Frontal cortex (tissue), 4 donors: ENCODE measurements around the gene DTNB. TPM values are rescaled to one million over a fixed set of nuclear protein-coding genes. Genes with fewer than 3 reads are reported as not detected.
"Not testable (repeated sequence)": the region's sequence is repeated elsewhere in the genome, so short reads cannot be mapped to it uniquely, and the experiment has no call there.

Experiments
- DNase-seq, 2 donors: peaks; one replicate each; pipeline ENCODE4 v3.0.0; 2012; ENCODE audit warnings: low spot score in 2 of 2
- FAIRE-seq: peaks from 2 replicates; lab custom pipeline; 2012; peaks lifted over from hg19 to GRCh38; lab: Jason Lieb, UNC
- total RNA-seq: library from RNA; depleted of rRNA; stranded (reverse); fragments of >200 nt; gene quantifications from one replicate; pipeline ENCODE4 v1.2.3, GENCODE V29; 2014
- donor health status: control.
- donor health status: control.
- donor health status: control.

The DTNB gene
- total RNA-seq, 1 donor from 2014 or later = 18.3 TPM

DNA sequence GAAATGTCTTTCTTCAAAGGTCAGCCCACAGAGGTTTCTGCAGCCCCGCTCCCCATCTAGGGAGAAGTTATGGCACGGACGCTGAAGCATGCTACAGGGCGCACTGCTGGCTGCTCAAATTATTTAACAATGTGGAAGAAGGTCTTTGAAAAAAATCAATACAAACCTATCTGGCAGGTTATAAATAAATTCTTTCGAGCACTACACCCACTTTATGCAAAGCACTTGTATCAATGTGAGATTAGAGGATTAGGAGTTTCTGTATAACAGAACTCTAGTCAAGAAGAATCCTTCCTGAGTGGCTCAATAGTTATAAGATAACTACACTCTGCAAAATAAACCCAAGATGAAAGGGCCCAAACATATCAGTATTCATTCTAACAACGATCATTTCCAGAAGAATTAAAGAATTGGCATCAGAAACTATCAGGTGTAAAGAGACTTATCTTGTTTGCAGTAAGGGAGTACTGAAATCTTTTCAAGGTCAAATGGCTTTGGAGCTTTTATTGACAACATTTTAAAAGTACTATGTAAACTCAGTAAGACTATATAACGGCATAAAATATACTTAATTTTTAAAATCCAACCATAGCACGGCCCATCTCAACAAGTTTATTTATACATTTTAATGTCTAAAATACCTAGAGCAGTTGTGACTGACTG is 228.6 kb downstream of the DTNB start:
- DNase-seq = no peak
- no peak for FAIRE-seq

DNA sequence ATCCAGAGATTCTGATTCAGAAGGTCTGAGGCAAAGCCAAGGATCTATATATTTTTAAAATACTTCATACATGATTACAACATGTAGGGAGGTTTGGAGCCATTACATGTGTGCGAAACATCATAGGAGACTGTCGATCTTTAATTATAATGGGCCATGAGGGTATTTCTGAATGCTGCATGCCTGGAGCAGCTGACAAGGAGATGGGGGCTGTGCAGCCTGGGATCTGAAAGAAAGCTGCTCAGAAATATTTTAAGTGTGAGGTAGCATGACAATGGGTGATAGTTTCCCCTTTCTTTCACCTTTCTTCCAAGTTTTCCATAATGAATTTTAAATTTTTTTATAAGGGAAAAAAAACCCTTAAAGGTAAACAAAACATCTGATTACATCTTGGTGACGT is 229.6 kb downstream of the DTNB start:
- FAIRE-seq = no peak
- DNase-seq = no peak

DNA sequence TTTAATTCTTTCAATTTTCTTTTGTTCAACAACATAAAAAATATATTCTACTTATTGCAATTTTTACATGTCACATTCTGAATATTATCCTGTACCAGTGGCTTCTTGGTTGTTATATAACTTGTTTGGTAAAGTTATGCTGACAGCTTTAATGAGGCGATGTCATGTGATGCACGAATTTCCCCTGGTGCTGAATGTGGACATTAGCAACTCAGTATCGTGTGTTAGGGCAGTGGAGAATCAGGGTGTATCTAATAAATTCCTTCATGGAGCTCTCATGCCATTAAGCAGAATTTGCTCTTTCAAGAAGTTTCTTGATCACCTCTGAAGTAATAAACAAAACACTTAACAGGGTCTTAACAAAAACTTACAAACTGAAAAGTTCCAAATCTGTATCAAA is 232.0 kb downstream of the DTNB start:
- DNase-seq = no peak
- FAIRE-seq = no peak

DNA sequence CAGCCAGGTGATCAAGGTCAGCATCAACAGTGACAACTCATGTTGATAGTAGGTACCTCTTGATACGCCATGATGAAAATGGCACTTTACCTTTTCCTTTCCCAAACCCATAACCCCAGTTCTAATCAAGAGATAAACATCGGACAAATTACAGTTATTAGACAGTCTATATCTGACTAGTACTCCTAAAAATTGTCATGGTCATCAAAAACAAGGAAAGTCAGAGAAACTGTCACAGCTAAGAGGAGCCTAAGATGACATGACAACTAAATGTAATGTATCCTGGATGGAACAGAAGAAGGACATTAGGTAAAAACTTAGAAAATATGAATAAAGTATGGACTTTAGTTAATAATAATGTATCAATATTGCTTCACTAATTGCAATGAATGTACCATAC is 234.6 kb downstream of the DTNB start:
- no peak for DNase-seq
- FAIRE-seq = no peak

DNA sequence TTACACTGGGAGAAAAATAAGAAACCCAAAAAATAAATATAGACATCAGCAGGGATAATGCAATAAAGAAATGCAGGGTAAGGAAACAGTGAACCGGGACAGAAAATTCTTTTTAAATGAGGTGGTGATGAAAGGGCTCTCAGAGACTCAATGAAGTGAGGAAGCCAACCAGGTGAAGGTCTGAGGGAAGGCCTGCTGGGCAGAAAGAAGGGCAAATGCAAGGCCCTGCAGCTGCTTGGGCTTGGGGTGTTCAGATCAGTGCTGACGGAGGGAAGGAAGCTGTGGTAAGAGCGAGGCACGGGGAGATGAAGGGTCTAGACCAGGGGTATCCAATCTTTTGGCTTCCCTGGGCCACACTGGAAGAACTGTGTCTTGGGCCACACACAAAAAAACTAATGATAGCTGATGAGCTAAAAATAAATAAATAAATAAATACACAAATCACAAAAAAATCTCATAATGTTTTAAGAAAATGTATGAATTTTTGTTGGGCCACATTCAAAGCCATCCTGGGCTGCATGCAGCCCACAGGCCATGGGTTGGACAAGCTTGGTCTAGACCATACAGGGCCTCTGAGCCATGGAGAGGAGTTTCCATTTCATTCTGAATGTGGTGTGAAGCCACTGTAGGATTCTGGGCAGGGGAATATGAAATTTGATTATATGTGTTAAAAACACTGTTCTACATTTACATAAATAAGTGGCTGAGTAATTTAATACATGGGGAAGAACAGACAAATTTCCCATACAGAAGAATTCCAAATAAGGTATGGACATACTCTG is 235.3 kb downstream of the DTNB start:
- DNase-seq (no peak), FAIRE-seq (no peak)

DNA sequence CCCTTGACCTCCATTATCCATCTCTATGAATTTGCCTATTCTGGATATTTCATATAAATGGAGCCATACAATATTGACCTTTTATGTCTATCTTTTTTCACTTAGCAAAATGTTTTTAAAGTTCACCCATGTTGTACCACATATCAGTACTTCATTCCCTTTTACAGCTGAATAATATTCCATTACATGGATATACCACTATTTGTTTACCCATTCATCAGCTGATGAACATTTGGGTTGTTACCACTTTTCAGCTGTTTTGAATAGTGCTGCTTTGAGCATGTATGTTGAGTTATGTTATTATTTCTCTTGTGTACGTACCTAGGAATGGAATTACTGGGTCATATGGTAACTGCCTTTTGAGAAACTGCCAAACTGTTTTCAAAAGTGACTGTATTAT is 238.0 kb downstream of the DTNB start:
- no peak for DNase-seq
- no peak for FAIRE-seq

DNA sequence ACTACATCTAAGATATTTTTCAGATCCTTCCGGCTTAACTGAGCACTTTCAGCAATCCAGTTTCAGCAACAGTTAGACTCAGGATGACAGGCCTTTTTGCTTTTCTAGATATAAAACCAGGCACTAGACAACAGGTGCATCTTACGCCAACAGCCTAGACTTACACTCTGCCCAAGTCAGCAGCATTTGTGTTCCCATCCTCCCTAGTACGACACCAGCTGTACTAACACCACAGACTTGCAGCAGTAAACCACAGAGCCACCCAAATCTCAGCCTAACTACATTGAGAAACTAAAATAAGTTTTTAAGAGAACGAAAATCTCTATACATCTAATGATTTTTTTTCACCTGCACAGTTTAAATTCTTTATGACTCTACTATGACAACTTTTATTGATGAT is 241.8 kb downstream of the DTNB start:
- DNase-seq (no peak), FAIRE-seq (no peak)

DNA sequence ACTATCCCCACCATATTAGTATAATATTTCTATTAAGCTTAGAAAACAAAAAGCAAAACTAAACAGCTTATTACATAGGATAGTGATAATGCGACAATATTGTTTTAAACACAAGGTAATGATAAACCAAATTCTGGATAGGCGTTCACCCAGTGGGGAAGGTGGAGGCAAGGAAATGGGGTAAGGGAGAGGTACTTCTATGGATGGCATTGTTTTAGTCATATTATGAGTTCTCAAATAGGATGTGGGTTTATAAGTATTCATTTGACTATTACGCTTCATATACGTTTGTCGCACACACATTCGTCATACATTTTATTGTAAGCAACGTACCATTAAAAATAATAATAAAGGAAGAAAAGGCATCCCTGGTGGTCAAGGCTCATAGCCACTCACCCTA is 242.8 kb downstream of the DTNB start:
- no peak for DNase-seq
- FAIRE-seq = no peak

DNA sequence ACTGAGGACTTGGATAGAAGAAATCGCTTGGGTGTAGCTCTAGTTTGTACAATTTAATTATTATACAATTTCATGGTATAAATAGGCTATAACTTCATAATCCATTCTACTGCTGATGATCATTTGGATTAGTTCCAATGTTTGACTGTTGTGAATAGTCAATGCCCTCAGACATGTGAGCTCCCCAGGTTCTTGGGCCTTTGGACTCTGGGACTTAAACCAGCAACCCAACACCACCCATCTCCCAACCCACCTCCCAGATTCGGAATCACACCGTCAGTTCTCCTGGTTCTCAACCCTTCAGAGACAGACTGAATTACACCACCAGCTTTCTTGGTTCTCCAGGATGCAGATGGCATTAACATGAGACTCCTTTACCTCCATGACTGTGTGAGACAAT is 247.1 kb downstream of the DTNB start:
- no peak for FAIRE-seq
- DNase-seq = no peak

DNA sequence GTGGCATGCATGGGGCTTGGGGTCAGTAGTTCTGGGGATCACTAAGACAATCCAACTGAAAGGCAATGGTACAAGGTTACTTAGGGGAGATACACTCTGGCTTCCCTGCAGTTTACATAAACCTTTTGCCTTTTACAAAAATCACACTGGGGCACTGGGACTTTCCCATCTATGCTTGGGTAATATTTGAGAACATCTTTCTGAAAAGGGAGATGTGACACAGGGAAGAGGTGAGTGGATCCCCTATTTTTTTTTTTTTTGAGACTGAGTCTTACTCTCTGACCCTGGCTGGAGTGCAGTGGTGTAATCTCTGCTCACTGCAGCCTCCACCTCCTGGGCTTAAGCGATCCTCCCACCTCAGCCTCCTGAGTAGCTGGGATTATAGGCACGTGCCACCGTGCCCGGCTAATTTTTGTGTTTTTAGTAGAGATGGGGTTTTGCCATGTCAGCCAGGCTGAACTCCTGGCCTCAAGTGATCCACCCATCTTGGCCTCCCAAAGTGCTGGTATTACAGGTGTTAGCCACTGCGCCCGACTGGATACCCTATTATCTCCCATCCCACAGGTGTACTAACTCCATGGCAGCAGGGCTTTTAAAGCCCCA is 248.8 kb downstream of the DTNB start:
- DNase-seq = no peak
- FAIRE-seq = no peak

DNA sequence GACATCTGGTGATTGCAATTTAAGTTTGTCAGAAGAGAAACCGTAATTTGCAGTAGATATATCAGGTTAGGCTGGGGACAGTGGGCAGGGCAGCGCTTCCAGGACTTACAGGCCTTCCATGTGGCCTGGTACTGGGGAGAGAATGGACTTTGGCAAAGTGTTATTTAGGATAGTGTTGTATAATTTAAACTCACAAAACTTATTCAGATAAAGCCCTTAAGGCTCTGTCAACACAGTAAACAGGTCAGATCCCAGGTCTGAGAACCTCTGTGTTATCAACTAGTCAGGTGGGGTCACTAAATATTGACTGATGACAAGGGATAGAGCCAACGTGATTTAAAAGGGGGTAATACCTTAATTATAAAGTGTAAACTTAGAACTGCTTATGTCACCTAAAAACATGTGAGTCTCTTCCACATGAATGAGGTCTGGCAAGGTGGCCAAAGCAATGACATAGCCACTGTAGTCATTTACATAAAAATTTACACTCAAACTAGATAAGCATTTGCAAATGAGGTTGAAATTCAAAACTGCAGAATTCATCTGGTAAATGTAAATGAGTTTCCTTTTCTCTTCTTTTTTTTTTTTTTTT is 251.5 kb downstream of the DTNB start:
- no peak for FAIRE-seq
- DNase-seq = no peak

DNA sequence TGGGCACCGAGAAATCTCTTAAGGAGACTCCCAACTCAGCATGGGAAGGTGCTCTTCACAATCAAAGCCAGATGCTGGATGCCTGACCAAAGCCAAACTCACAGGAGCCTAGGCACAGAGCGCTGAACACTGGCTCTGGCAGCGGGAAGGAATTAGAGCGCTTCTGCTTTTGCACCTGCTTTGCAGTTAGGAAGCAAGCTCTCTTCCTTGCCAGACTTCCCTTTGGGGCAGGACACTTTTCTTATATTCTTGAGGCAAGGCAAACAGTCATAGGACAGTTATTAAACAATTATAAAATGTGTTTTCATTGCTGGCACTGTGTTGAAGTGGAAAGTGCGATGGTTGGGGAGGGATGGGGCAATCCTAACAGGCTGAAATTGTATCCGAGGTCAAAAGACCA is 252.1 kb downstream of the DTNB start:
- no peak for DNase-seq

DNA sequence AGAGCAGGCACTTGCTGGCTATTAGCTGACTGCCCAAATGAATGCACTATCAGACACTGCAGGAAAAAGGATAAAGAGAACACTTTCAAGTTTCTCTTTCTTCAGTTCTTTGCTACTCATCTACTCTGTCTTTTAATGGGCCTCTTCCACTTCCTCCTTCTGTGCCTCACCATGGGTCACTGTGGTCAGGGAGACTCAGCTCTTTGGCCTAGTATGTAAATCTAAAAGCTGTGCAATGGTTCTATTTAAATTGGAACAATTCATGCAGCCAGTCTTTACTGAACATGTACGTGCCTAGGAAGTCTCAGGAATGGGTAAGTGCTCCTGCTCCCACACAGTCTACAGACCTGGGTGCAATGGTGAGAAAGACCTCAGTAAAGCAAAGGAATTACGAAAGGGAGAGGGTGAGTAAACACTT is 252.5 kb downstream of the DTNB start:
- FAIRE-seq (no peak), DNase-seq (no peak)

More for the DNA sequence above, 252.1 kb downstream of the DTNB start:
- FAIRE-seq = no peak

DNA sequence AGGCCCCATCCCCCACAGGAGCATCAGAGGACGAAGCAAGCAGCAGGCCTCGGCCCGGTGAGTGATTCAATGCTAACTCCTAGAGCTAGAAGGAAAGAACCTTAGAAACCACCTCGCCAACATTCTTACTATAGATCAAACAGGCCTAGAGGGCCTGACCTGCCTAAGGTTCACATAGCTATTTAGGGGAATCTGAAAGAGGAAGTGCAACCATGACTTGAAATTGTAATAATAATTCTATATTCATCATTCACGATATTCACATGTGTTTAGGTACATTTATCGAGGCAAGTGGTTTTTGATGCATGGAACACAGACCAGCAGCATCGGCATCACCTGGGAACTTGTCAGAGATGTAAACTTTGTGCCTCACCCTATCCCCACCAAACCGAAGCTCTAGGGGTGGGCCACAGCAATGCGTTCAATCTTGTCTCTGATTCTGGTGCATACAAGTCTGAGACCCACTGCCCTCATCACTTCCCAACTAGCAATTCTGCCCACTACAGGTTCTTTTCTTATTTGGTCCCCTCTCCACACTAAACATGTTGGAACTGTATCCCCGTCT is 253.6 kb downstream of the DTNB start:
- no peak for FAIRE-seq
- no peak for DNase-seq

DNA sequence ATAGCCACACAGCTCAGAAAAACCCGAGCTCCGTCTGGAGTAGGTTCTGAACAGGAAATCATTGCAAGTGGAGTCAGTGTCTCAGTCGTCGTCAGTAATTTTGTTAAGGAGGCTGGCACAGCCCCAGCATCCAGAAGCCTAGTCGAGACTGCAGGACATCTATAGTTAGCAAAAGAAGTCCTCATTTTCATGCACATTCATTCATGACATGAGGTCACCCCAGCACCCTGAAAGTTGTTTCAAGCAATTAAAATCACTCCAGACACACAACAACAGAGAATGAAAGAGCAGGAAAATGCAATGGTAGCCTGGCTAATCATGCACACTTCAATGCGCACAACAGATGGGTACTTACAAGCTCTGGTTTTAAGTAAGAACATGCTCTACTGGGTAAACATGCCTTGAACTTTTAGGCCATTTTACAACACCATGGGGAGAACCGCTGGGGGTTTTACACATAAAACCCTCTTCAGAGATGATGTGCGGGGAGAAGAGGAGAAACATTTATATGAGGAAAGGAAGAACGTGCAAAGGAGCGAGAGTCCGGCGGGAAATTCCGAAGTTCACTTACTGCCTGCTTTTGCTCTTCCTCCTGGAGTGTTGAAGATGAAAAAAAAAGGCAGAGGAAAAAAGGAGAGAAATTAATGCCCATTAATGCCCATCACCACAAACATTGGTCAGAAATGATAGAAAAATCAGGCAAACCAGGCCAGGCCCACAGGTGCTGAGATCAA is 254.3 kb downstream of the DTNB start:
- no peak for FAIRE-seq
- DNase-seq = no peak

DNA sequence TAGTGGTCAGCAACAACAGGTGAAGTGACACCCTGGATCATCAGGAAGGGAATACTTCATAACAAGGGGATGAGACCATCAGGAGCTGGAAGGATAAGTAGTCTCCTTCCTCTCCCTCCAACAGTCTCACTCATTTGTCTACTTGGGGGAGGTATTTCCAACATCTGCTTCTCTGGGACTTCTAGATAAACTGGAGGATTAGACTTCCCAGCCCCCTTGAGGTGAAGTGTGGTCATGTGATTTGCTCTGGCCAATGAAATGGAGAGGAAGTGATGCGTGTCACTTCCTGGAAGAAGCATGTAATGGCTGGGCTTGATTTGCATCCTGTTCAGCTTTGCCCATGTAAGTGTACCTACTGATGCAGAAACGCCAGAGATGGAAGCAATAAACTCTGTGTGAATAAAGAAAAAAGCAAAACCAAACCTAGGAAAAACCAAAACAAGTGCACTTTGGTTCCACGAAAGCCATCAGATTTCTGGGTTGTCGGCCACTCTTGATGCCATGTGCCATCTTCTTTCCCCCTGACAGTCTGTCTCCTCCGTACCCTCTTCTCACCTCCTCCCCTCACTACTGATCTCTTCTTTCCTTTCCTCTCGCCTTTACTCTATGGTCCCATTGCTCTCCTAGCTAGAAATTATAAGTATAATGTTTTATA is 255.5 kb downstream of the DTNB start:
- no peak for DNase-seq
- FAIRE-seq = no peak

DNA sequence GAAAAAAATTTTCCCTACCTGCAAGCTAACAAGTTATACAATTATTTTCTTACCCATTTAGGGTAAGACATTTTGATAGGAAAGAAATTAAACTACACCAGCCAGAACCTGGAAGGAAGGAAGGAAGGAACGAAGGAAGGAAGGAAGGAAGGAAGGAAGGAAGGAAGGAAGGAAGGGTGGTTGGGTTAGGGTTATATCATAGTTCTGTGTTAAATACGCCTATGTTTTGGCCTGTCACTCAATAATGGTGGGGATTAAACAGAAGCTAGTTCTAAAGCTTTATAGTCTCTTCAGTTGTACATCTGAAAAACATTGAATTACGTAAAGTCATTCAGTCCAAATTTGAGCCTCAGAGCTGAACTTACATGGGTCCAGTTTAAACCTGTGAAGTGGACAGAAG is 256.7 kb downstream of the DTNB start:
- FAIRE-seq (no peak), DNase-seq (no peak)

DNA sequence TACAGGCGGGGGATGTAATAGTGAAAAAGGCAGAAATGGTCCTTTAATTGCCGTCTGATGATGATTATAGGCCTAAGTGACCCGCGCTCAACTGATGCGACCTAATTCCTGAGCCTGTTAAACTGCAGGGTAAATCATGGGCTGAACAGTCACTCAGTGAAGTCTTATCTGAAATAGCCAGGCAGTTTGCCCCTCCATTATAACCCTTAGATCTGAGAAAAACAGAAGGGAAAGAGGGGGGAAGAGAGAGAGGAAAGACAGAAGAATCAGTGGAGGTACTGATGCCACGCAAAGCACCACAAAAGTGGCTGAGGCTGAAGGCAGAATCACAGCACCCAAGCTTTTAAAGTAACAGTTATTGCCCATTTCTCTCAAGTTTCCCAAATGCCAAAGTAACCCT is 258.6 kb downstream of the DTNB start:
- DNase-seq (no peak), FAIRE-seq (no peak)

DNA sequence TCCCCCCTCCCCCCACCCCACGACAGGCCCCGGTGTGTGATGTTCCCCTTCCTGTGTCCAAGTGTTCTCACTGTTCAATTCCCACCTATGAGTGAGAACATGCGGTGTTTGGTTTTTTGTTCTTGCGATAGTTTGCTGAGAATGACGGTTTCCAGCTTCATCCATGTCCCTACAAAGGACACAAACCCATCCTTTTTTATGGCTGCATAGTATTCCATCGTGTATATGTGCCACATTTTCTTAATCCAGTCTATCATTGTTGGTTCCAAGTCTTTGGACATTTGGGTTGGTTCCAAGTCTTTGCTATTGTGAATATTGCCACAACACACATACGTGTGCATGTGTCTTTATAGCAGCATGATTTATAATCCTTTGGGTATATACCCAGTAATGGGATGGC is 260.0 kb downstream of the DTNB start:
- not testable (repeated sequence) for DNase-seq, FAIRE-seq
